HepG2 (cell line): Measurements from ENCODE around the gene HAUS1. TPM values are rescaled to one million over a fixed set of nuclear protein-coding genes. Genes with fewer than 3 reads are reported as not detected.

ENCODE experiments used
- ATAC-seq: fragments of 200-7000 bp; cut with Tn5 transposase; 3 replicates; pipeline ENCODE4 v1.9.1; 2020; ENCODE audit warnings: mild to moderate bottlenecking, moderate library complexity
- BruUV-seq: library from RNA; stranded (reverse); fragments of 400-500 nt; replicated peaks from 2 replicates; lab custom pipeline; 2021; lab: Mats Ljungman, UMichigan
- CTCF ChIA-PET: fragments of 300-600 bp; formaldehyde crosslinking; extraction: SDS; loops from one replicate; lab custom pipeline; 2021; ENCODE audit warnings: low total read pairs, inconsistent platforms, low intra/inter-chr PET ratio; lab: Yijun Ruan, JAX
- POLR2A ChIA-PET: fragments of 350-600 bp; sonication (Branson Sonifier 250); formaldehyde crosslinking; loops from one replicate; lab custom pipeline; 2020; ENCODE audit warnings: antibody characterized with exemption, inconsistent platforms; lab: Yijun Ruan, JAX
- DNase-seq: peaks from one replicate; pipeline ENCODE4 v3.0.0-alpha.2; 2015; ENCODE audit warnings: low spot score
- FAIRE-seq: peaks from 3 replicates; lab custom pipeline; 2011; peaks lifted over from hg19 to GRCh38; lab: Jason Lieb, UNC
- H2AFZ ChIP-seq: one replicate; pipeline ENCODE4 v1.6.1; 2011; ENCODE audit warnings: low read length, inconsistent platforms
- H3K27ac ChIP-seq: fragments of 300-600 bp; 3 replicates; pipeline ENCODE4 v1.8.0; 2011; ENCODE audit warnings: mixed run types, mild to moderate bottlenecking, mixed read lengths, low read length, inconsistent platforms; ENCODE audit not compliant: insufficient read depth; ENCODE audit errors: extremely low read length
- H3K27me3 ChIP-seq, 2 experiments: fragments of 200-600 bp in 1 of 2; 2 replicates in 1 of 2; 3 replicates in 1 of 2; pipeline versions ENCODE4 v1.6.0 to v1.8.0; 2011; ENCODE audit warnings: low read length in 2 of 2, mild to moderate bottlenecking in 2 of 2, moderate library complexity in 2 of 2, inconsistent platforms in 1 of 2; ENCODE audit not compliant: insufficient read depth in 2 of 2, control insufficient read depth in 1 of 2
- H3K36me3 ChIP-seq, 2 experiments: fragments of 200-600 bp in 1 of 2; replicated peaks in 1 of 2; 2 replicates in 1 of 2; 3 replicates in 1 of 2; pipeline versions ENCODE4 v1.5.1 to v1.8.0; 2011; ENCODE audit warnings: low read length in 2 of 2, inconsistent platforms in 1 of 2; ENCODE audit not compliant: insufficient read depth in 2 of 2, control insufficient read depth in 1 of 2
- H3K4me1 ChIP-seq: 2 replicates; pipeline ENCODE4 v1.5.1; 2012; ENCODE audit warnings: low read length, inconsistent platforms; ENCODE audit not compliant: insufficient read depth
- H3K4me2 ChIP-seq: 2 replicates; pipeline ENCODE4 v1.6.0; 2011; ENCODE audit warnings: low read depth, low read length, inconsistent platforms
- H3K4me3 ChIP-seq, 3 experiments: fragments of 200-600 bp in 1 of 3; sonication (generic), shearing (Covaris generic) in 1 of 3; replicated peaks in 1 of 3; 2 replicates each; pipeline ENCODE4 v1.5.1; 2011 to 2016; ENCODE audit warnings: low read length in 3 of 3, inconsistent platforms in 2 of 3, low read depth in 2 of 3, mild to moderate bottlenecking in 2 of 3, control low read depth in 1 of 3, mixed read lengths in 1 of 3; ENCODE audit not compliant: insufficient read depth in 1 of 3
- H3K79me2 ChIP-seq: one replicate; pipeline ENCODE4 v1.6.1; 2011; ENCODE audit warnings: low read length, inconsistent platforms; ENCODE audit not compliant: insufficient read depth
- H3K9ac ChIP-seq: 2 replicates; pipeline ENCODE4 v1.6.0; 2011; ENCODE audit warnings: mild to moderate bottlenecking, low read depth, low read length, inconsistent platforms; ENCODE audit not compliant: insufficient read depth
- H3K9me3 ChIP-seq: 2 replicates; pipeline ENCODE4 v1.5.1; 2012; ENCODE audit warnings: mild to moderate bottlenecking, low read length
- H4K20me1 ChIP-seq: 2 replicates; pipeline ENCODE4 v1.6.0; 2011; ENCODE audit warnings: inconsistent platforms, mild to moderate bottlenecking, low read length, moderate library complexity; ENCODE audit not compliant: insufficient read depth
- KIAA2018 ChIP-seq: sonication (generic); formaldehyde crosslinking; IDR thresholded peaks from 2 replicates; pipeline ENCODE4 v1.5.0; 2020; ENCODE audit warnings: mild to moderate bottlenecking, missing genetic modification reagents, borderline replicate concordance
- TFDP2 ChIP-seq: sonication (generic); formaldehyde crosslinking; IDR thresholded peaks from 2 replicates; pipeline ENCODE4 v1.4.0; 2020; ENCODE audit warnings: missing genetic modification reagents
- WGBS: methylation state at CpG from one replicate; pipeline ENCODE4 v1.1.6; 2017; ENCODE audit warnings: low lambda C conversion rate; 5-methylcytosine and 5-hydroxymethylcytosine counted together
- in situ Hi-C: cut with HindIII; loops from 2 replicates; pipeline ENCODE4 v1.10.0; 2017; ENCODE audit warnings: low pct_unique_long_range_greater_than_20kb; ENCODE audit not compliant: extremely low pct_ligation_motif_present
- intact Hi-C: fragments of 100-400 bp; cut with micrococcal nuclease; formaldehyde crosslinking; loops from one replicate; pipeline ENCODE4 v1.10.0; 2022; ENCODE audit not compliant: unreplicated experiment
- polyA plus RNA-seq, 8 experiments: library from polyadenylated mRNA; depleted of rRNA in 3 of 8; stranded (reverse) in 7 of 8; unstranded in 1 of 8; fragments of >200 nt; fragmentation: Illumina TruSeq in 4 of 8; extraction: Trizol in 4 of 8; gene quantifications; 2 replicates each; pipeline versions ENCODE4 v1.2.1 to v1.2.3, GENCODE V29; 2011 to 2016; ENCODE audit warnings: low read depth in 4 of 8, missing spikeins in 1 of 8, mixed read lengths in 1 of 8; ENCODE audit not compliant: insufficient read depth in 1 of 8
- total RNA-seq, 5 experiments: library from RNA; depleted of rRNA; stranded (reverse); fragments of >200 nt; fragmentation: Illumina TruSeq; extraction: Trizol; gene quantifications; 2 replicates each; pipeline ENCODE4 v1.2.3, GENCODE V29; 2016; ENCODE audit warnings: low read depth in 1 of 5

HAUS1 gene
- total and polyA plus RNA-seq, 2 of the 13 experiments (the other 11 are each of a cell fraction or from before 2014, with no cell fraction given) = 20.6 to 59.2 TPM

GRCh38 chr18:46156124-46156745 is 52.0 kb downstream of the HAUS1 start:
- Histone ChIP-seq H3K36me3 (no peaks in the 10 kb centered on the region), H4K20me1 (no peaks in the 10 kb centered on the region), H3K9ac (no peak overlapping the region), H3K27ac (no peak overlapping the region), H3K79me2 (no peaks in the 10 kb centered on the region), H3K4me1 (peaks cover 18% of the 10 kb centered on the region), H2AFZ (no peak overlapping the region), H3K4me3 (no peak overlapping the region), H3K27me3 (peaks cover 0 to 1% of the 10 kb centered on the region in 2 experiments; a peak in 2 of 5 replicates), H3K9me3 (no peaks in the 10 kb centered on the region), H3K4me2 (no peak overlapping the region)
- no peak for DNase-seq
- 32% methylated on average over 3 of the region's 3 CpGs for WGBS
- no peak for FAIRE-seq
- no TSS peak for BruUV-seq
- in situ Hi-C loops = no loop called here
- POLR2A ChIA-PET = no interaction called here
- TF ChIP-seq TFDP2 (CRISPR knock-in tag) (no peak), KIAA2018 (no peak)
- no peak for ATAC-seq
- intact Hi-C loops = no loop called here
- CTCF ChIA-PET = no interaction called here
